Heart left ventricle (tissue), 16 donors: ENCODE data around the gene MICAL3. TPM values are rescaled to one million over a fixed set of nuclear protein-coding genes. Genes with fewer than 3 reads are reported as not detected.
A peak's percentile ranks its signal among the peaks of the same experiment; 100 is the strongest.

Experiments
- ATAC-seq, 4 donors: fragments of 200-7000 bp; cut with Tn5 transposase; one replicate each; pipeline ENCODE4 v1.9.1; 2020 to 2022; ENCODE audit warnings: moderate library complexity in 4 of 4, mild to moderate bottlenecking in 3 of 4, moderate number of reproducible peaks in 1 of 4
- DNase-seq, 5 donors: peaks; one replicate each; pipeline ENCODE4 v3.0.0-alpha.2; 2020
- H3K27ac ChIP-seq, 12 donors: fragments of 200-600 bp; sonication (generic) in 4 of 12; one replicate each; pipeline versions ENCODE4 v1.5.0 to v1.8.0; 2016 to 2022; ENCODE audit warnings: mild to moderate bottlenecking in 2 of 12
- H3K27me3 ChIP-seq, 9 donors: fragments of 200-600 bp; sonication (generic) in 2 of 9; one replicate each; pipeline versions ENCODE4 v1.5.1 to v1.8.0; 2016 to 2022; ENCODE audit warnings: mild to moderate bottlenecking in 3 of 9
- H3K36me3 ChIP-seq, 9 donors: fragments of 200-600 bp; sonication (generic) in 2 of 9; one replicate each; pipeline versions ENCODE4 v1.5.0 to v1.8.0; 2018 to 2022; ENCODE audit warnings: mild to moderate bottlenecking in 2 of 9
- H3K4me1 ChIP-seq, 12 donors: fragments of 200-600 bp; sonication (generic) in 4 of 12; one replicate each; pipeline versions ENCODE4 v1.5.0 to v1.8.0; 2016 to 2022; ENCODE audit warnings: mild to moderate bottlenecking in 3 of 12
- H3K4me3 ChIP-seq, 12 donors: fragments of 200-600 bp; sonication (generic) in 4 of 12; one replicate each; pipeline versions ENCODE4 v1.5.0 to v1.8.0; 2017 to 2022; ENCODE audit warnings: mild to moderate bottlenecking in 9 of 12, moderate library complexity in 4 of 12
- H3K9me3 ChIP-seq, 12 donors: fragments of 200-600 bp; sonication (generic) in 4 of 12; one replicate each; pipeline versions ENCODE4 v1.5.0 to v1.8.0; 2016 to 2022; ENCODE audit warnings: mild to moderate bottlenecking in 1 of 12
- POLR2A ChIP-seq, 2 donors: fragments of 450-650 bp; IDR thresholded peaks; one replicate each; pipeline ENCODE4 v1.6.1; 2017; ENCODE audit warnings: antibody characterized with exemption in 2 of 2, mild to moderate bottlenecking in 2 of 2, moderate library complexity in 2 of 2
- WGBS, 4 donors: extraction: QIAGEN DNeasy Blood & Tissue Kit in 2 of 4; methylation state at CpG; one replicate each; pipeline versions ENCODE4 v1.1.5 to v1.1.7; 2013 to 2018; 5-methylcytosine and 5-hydroxymethylcytosine counted together
- intact Hi-C, 10 donors: fragments of 100-400 bp; cut with DNase I; formaldehyde crosslinking; loops; one replicate each; pipeline versions ENCODE4 v1.11.1 to v1.14.2; 2022
- polyA plus RNA-seq, 2 donors: library from polyadenylated mRNA; stranded (reverse); fragments of 200-250 nt; gene quantifications; one replicate each; pipeline ENCODE4 v1.2.3, GENCODE V29; 2013
- total RNA-seq, 9 donors: library from RNA; depleted of rRNA in 2 of 9; stranded (reverse); fragments of >200 nt in 2 of 9; fragmentation: NEBNext Ultra II Directional in 3 of 9; extraction: Animal tissue kit (Norgen Biotek cat#: 25700) in 3 of 9; gene quantifications; one replicate each; pipeline versions ENCODE4 v1.1.0 to v1.2.4, GENCODE V29; 2016 to 2023
- TF ChIP-seq, protein P1 (sequence below), 12 donors: fragments of 200-600 bp; sonication (generic) in 4 of 12; IDR thresholded peaks; one replicate each; pipeline versions ENCODE4 v1.5.0 to v1.8.0; 2018 to 2022; ENCODE audit warnings: antibody characterized with exemption in 12 of 12, mild to moderate bottlenecking in 5 of 12
- donor health status: ischemic (EF 13 %, LVEDD 7.1; RV severe dilation, severe dysfunction).
- donor health status: healthy with polysubstance abuse.
- donor health status: DM: no; HTN: yes; CAD: no.
- donor health status: DM: no; HTN: no; CAD: no.
- donor health status: ischemic (EF 25% LVEDD 6.9; RV normal size, moderate dysfunction).
- donor health status: ischemic (EF 25% LVEDD 5.7; RV mildly dilated, moderate dysfunction).
- donor health status: healthy.
- donor health status: DM: yes; HTN: yes; CAD: no.
- donor health status: ischemic (EF 35%, LVEDD 5.7; RV mildly dilated, moderate dysfunction).
- donor health status: nonischemic (EF 11% LVEDD 7.7; RV severe dilation, severe dysfunction).
- donor health status: DM: yes; HTN: yes; CAD: no.
- donor health status: PGD.
- donor health status: ischemic (EF 29% LVEDD 5.4; RV normal size, mild dysfunction).
- donor health status: nonischemic (EF 23%, LVEDD 6.1; RV moderate dilation, normal function).

MICAL3 gene
- total and polyA plus RNA-seq, 11 donors: 41.3 to 125 (median 83.3) TPM

GRCh38 chr22:17836992-17837742 is 187.2 kb downstream of the MICAL3 start:
- DNase-seq: no peak

DNA sequence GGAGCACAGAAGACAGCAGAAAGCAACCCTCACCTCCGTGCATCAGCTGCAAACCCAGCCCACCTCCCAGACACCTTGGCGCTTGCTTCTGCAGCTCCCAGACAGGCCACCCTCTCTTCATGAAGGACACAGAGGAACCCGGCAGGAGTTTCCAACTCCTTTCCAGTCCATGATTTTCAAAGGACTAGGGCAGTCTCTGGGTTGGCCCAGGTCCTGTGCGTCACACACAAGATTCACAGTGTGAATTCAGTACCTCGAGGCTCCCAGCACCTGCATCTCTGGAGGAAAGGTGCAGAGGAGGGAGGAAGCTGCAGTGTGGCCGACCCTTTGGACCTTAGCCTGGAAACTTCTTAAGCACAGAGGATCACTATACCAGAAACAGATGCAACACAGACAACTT is 189.1 kb downstream of the MICAL3 start:
- no peak for DNase-seq
- intact Hi-C loops: loop anchor here in 4 of 10 donors (5.0 to 10.0 kb wide), 4 partner anchors 47 to 190 kb away; partner anchors contain the start of gene MICAL3 (in 1 of the 4)
- Histone ChIP-seq H3K27ac (peak overlapping the region in 6 of 12 donors; percentile 14 to 83 (median 72)), H3K27me3 (no peaks in the 10 kb centered on the region), H3K9me3 (no peaks in the 10 kb centered on the region), H3K36me3 (peaks cover 0 to 35% (median 18%) of the 10 kb centered on the region in 9 donors), H3K4me3 (no peak overlapping the region), H3K4me1 (peaks cover 4 to 68% (median 34%) of the 10 kb centered on the region in 12 donors)
- ATAC-seq: no peak
- WGBS, 4 donors: 72 to 85% (median 75%) methylated on average over 6 of the region's 6 CpGs
- TF ChIP-seq, protein P1, sequence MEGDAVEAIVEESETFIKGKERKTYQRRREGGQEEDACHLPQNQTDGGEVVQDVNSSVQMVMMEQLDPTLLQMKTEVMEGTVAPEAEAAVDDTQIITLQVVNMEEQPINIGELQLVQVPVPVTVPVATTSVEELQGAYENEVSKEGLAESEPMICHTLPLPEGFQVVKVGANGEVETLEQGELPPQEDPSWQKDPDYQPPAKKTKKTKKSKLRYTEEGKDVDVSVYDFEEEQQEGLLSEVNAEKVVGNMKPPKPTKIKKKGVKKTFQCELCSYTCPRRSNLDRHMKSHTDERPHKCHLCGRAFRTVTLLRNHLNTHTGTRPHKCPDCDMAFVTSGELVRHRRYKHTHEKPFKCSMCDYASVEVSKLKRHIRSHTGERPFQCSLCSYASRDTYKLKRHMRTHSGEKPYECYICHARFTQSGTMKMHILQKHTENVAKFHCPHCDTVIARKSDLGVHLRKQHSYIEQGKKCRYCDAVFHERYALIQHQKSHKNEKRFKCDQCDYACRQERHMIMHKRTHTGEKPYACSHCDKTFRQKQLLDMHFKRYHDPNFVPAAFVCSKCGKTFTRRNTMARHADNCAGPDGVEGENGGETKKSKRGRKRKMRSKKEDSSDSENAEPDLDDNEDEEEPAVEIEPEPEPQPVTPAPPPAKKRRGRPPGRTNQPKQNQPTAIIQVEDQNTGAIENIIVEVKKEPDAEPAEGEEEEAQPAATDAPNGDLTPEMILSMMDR (IDR thresholded peaks at IDR 0.05): no peak
- no peak for TF ChIP-seq POLR2A (IDR thresholded peaks at IDR 0.05)

More at GRCh38 chr22:17836992-17837742, 187.2 kb downstream of the MICAL3 start:
- intact Hi-C loops: loop anchor here in 4 of 10 donors (5.0 to 10.0 kb wide), 4 partner anchors 45 to 188 kb away; partner anchors contain the start of gene MICAL3 (in 1 of the 4)
- TF ChIP-seq POLR2A (IDR thresholded peaks at IDR 0.05): no peak
- TF ChIP-seq, protein P1 (IDR thresholded peaks at IDR 0.05): no peak
- Histone ChIP-seq H3K27me3 (no peaks in the 10 kb centered on the region), H3K4me1 (peaks cover 0 to 54% (median 21%) of the 10 kb centered on the region in 12 donors), H3K4me3 (no peak overlapping the region), H3K27ac (peak overlapping the region in 9 of 12 donors; percentile 21 to 83 (median 64)), H3K9me3 (no peaks in the 10 kb centered on the region), H3K36me3 (peaks cover 0 to 50% (median 35%) of the 10 kb centered on the region in 9 donors)
- peak in 1 of 4 donors; percentile 30 for ATAC-seq
- WGBS, 4 donors: 54 to 64% (median 60%) methylated on average over 14 of the region's 14 CpGs

GRCh38 chr22:17833489-17833888 is 190.9 kb downstream of the MICAL3 start:
- Histone ChIP-seq H3K4me3 (no peak overlapping the region), H3K9me3 (no peaks in the 10 kb centered on the region), H3K4me1 (peaks cover 4 to 83% (median 40%) of the 10 kb centered on the region in 12 donors), H3K27me3 (no peaks in the 10 kb centered on the region), H3K36me3 (peaks cover 0 to 27% (median 16%) of the 10 kb centered on the region in 9 donors), H3K27ac (peak overlapping the region in 6 of 12 donors; percentile 8 to 79 (median 66))
- no peak for TF ChIP-seq POLR2A (IDR thresholded peaks at IDR 0.05)
- TF ChIP-seq, protein P1 (IDR thresholded peaks at IDR 0.05): no peak
- no peak for ATAC-seq
- DNase-seq: no peak
- intact Hi-C loops: loop anchor here in 9 of 10 donors (5.0 to 10.0 kb wide), 7 partner anchors 54 to 194 kb away; partner anchors contain the start of gene MICAL3 (in 7 of the 9)
- 82 to 89% (median 84%) methylated on average over 10 to 12 of the region's 12 CpGs for WGBS, 4 donors

DNA sequence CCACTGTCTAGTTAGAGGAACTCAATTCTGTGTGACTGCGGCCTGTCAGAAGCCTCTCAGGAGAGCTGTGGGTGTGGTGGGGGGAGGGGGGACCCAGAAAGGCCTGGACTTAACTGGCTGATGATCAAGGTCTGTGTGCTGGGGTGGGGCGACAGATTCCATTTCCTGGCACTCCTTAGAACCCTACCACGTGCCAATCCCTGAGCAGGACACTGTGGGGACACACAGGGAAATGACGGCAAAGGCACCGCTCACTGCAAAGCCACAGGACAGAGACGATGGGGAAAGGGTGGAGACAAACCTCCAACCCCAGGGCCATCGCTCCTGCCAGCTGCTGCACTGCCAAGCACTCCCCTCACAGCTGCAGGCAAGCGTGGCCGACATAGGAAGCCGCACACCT is 191.7 kb downstream of the MICAL3 start:
- intact Hi-C loops: loop anchor here in 9 of 10 donors (5.0 to 10.0 kb wide), 7 partner anchors 55 to 195 kb away; partner anchors contain the start of gene MICAL3 (in 7 of the 9)
- WGBS, 4 donors: 10 to 44% (median 43%) methylated on average over 4 to 10 of the region's 10 CpGs
- Histone ChIP-seq H3K4me1 (peaks cover 4 to 87% (median 41%) of the 10 kb centered on the region in 12 donors), H3K9me3 (no peaks in the 10 kb centered on the region), H3K27me3 (no peaks in the 10 kb centered on the region), H3K36me3 (peaks cover 0 to 26% (median 16%) of the 10 kb centered on the region in 9 donors), H3K4me3 (no peak overlapping the region), H3K27ac (peak overlapping the region in 11 of 12 donors; percentile 8 to 79 (median 56))
- DNase-seq (peak in 3 of 5 donors; percentile 44 to 87 (median 59)), ATAC-seq (peak; percentile 21 to 51 (median 48))
- peak in 1 of 2 donors; percentile 6 for TF ChIP-seq POLR2A (IDR thresholded peaks at IDR 0.05)
- TF ChIP-seq, protein P1 (IDR thresholded peaks at IDR 0.05): no peak
